ENCODE results near the gene PGC. TPM values are rescaled to one million over a fixed set of nuclear protein-coding genes. Genes with fewer than 3 reads are reported as not detected.

PGC gene
- total and polyA plus RNA-seq, 9 of the 15 experiments (the other 6 are each of a cell fraction or from before 2014, with no cell fraction given) = 0.17 to 0.40 TPM; not detected in 7

DNA sequence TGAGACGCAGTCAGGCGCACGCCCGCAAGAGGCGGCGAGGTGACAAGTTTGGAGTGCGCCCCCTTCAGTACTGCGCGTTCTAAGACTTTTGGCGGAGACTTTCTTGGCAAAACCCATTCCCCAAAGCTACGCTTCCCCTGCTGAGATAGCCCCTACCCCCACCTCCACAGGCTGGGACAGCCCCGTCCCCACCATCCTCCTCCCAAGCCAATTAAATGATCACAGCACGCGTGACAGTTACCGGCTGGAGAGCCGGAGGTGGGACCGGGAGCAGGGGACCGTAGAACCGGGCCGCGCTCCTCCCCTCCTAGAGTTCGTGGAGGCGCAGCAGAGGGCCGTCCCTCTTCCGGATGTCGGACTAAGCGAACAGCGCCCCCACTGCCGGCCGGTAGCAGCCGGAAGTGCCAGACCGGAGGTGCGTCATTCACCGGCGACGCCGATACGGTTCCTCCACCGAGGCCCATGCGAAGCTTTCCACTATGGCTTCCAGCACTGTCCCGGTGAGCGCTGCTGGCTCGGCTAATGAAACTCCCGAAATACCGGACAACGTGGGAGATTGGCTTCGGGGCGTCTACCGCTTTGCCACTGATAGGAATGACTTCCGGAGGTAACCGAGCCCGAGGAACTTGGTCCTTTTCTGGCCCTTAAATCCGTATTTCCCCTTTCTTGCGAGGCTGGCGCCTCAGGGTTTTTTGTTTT lies 40.2 kb upstream of the PGC start, which contains the start of gene TOMM6 (continued):
- TF ChIP-seq GABPB1 (CRISPR knock-in tag; IDR thresholded peaks at IDR 0.05) (peak; percentile 99), ZNF121 (CRISPR knock-in tag; conservative IDR thresholded peaks at IDR 0.05) (no peak), ZNF239 (CRISPR knock-in tag; IDR thresholded peaks at IDR 0.05) (no peak), MBD2 (IDR thresholded peaks at IDR 0.05; ENCODE audit: borderline replicate concordance, low read depth) (peak; percentile 84), ZNF124 (CRISPR knock-in tag; IDR thresholded peaks at IDR 0.05) (no peak), ZNF655 (CRISPR knock-in tag; IDR thresholded peaks at IDR 0.05) (no peak), TCF15 (CRISPR knock-in tag; IDR thresholded peaks at IDR 0.05) (no peak), ZNF707 (CRISPR knock-in tag; conservative IDR thresholded peaks at IDR 0.05) (no peak), KAT2B (IDR thresholded peaks at IDR 0.05; ENCODE audit: low read depth, low read length) (peak; percentile 96), NR2F6 (CRISPR knock-in tag; IDR thresholded peaks at IDR 0.05) (no peak), SMAD1 (IDR thresholded peaks at IDR 0.05; ENCODE audit: low read depth, low read length, partially characterized antibody) (peak; percentile 73), ZNF282 (CRISPR knock-in tag; IDR thresholded peaks at IDR 0.05) (no peak), GATAD2B (IDR thresholded peaks at IDR 0.05; ENCODE audit: borderline replicate concordance) (peak; percentile 51; the same call in 1 of the 2 replicates), RB1 (IDR thresholded peaks at IDR 0.05; ENCODE audit: low read depth) (peak; percentile 89), ARID1B (IDR thresholded peaks at IDR 0.05) (0 out of 2 replicates have a peak, but pooled peaks have one; percentile 17), SUPT5H (IDR thresholded peaks at IDR 0.05) (peak; percentile 96), STAT5B (CRISPR knock-in tag; IDR thresholded peaks at IDR 0.05) (no peak), RUNX1 (IDR thresholded peaks at IDR 0.05; ENCODE audit: low read depth) (no peak), PML (IDR thresholded peaks at IDR 0.05; ENCODE audit: low read length) (peak; percentile 90), NKRF (IDR thresholded peaks at IDR 0.05; ENCODE audit: borderline replicate concordance) (peak; percentile 88), SP1 (CRISPR knock-in tag; IDR thresholded peaks at IDR 0.05) (peak; percentile 98), SMAD2 (IDR thresholded peaks at IDR 0.05; ENCODE audit: low read depth, low read length) (no peak), DPF2 (IDR thresholded peaks at IDR 0.05) (peak; percentile 29; the same call in 1 of the 2 replicates), TRIM28 (IDR thresholded peaks at IDR 0.05) (no peak)
- TF ChIP-seq, protein P1, sequence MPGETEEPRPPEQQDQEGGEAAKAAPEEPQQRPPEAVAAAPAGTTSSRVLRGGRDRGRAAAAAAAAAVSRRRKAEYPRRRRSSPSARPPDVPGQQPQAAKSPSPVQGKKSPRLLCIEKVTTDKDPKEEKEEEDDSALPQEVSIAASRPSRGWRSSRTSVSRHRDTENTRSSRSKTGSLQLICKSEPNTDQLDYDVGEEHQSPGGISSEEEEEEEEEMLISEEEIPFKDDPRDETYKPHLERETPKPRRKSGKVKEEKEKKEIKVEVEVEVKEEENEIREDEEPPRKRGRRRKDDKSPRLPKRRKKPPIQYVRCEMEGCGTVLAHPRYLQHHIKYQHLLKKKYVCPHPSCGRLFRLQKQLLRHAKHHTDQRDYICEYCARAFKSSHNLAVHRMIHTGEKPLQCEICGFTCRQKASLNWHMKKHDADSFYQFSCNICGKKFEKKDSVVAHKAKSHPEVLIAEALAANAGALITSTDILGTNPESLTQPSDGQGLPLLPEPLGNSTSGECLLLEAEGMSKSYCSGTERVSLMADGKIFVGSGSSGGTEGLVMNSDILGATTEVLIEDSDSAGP (CRISPR knock-in tag; IDR thresholded peaks at IDR 0.05) = 0 out of 2 replicates have a peak, but pooled peaks have one; percentile 15
- TF ChIP-seq, protein P2, sequence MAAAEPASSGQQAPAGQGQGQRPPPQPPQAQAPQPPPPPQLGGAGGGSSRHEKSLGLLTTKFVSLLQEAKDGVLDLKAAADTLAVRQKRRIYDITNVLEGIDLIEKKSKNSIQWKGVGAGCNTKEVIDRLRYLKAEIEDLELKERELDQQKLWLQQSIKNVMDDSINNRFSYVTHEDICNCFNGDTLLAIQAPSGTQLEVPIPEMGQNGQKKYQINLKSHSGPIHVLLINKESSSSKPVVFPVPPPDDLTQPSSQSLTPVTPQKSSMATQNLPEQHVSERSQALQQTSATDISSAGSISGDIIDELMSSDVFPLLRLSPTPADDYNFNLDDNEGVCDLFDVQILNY (CRISPR knock-in tag; IDR thresholded peaks at IDR 0.05) = peak; percentile 80; the same call in 1 of the 2 replicates
